Activated CD4-positive, alpha-beta T cell treated with anti-CD3 and anti-CD28 coated beads, Interleukin-2, amount 10 ng/mL, durations not matched to agents 7 days and 5 days (primary cell): ENCODE measurements around the gene INSIG1. TPM values are rescaled to one million over a fixed set of nuclear protein-coding genes. Genes with fewer than 3 reads are reported as not detected.

Experiments used
- CTCF ChIA-PET: fragments of 350-600 bp; sonication (Branson Sonifier 250); formaldehyde crosslinking; loops from one replicate; lab custom pipeline; 2021; ENCODE audit warnings: antibody characterized with exemption; lab: Charles Lee
- POLR2A ChIA-PET: fragments of 350-600 bp; sonication (Branson Sonifier 250); formaldehyde crosslinking; loops from one replicate; lab custom pipeline; 2021; ENCODE audit warnings: antibody characterized with exemption; lab: Charles Lee
- DNase-seq: peaks from one replicate; pipeline ENCODE4 v3.0.0-alpha.2; 2020
- H3K27ac Mint-ChIP-seq: one replicate; pipeline ENCODE4 v1.8.0; 2021; ENCODE audit warnings: mild to moderate bottlenecking, moderate library complexity, mixed read lengths
- H3K27me3 Mint-ChIP-seq: one replicate; pipeline ENCODE4 v1.8.0; 2021; ENCODE audit warnings: mixed read lengths
- H3K36me3 Mint-ChIP-seq: one replicate; pipeline ENCODE4 v1.8.0; 2021; ENCODE audit warnings: low read depth, mixed read lengths
- H3K4me1 Mint-ChIP-seq: one replicate; pipeline ENCODE4 v1.8.0; 2021; ENCODE audit warnings: mixed read lengths
- H3K4me3 Mint-ChIP-seq: one replicate; pipeline ENCODE4 v1.8.0; 2021; ENCODE audit warnings: mild to moderate bottlenecking, moderate library complexity, mixed read lengths
- H3K9me3 Mint-ChIP-seq: one replicate; pipeline ENCODE4 v1.8.0; 2021; ENCODE audit warnings: mixed read lengths
- total RNA-seq, 2 experiments: library from RNA; stranded (reverse); gene quantifications; one replicate each; pipeline ENCODE4 v1.2.3, GENCODE V29; 2021

Gene INSIG1
- total RNA-seq, 2 experiments from 2014 or later: 69.3 to 71.2 TPM

GRCh38 chr7:155329225-155329624 lies 31.5 kb downstream of the INSIG1 start:
- Mint-ChIP-seq H3K27me3 (no peaks in the 10 kb centered on the region), H3K4me1 (no peaks in the 10 kb centered on the region), H3K9me3 (peaks cover 3% of the 10 kb centered on the region), H3K27ac (no peak overlapping the region), H3K36me3 (no peaks in the 10 kb centered on the region), H3K4me3 (no peak overlapping the region)
- CTCF ChIA-PET: no interaction called here
- POLR2A ChIA-PET: no interaction called here
- no peak for DNase-seq

GRCh38 chr7:155331396-155331795 lies 33.7 kb downstream of the INSIG1 start:
- CTCF ChIA-PET: interaction anchor here (1.3 to 2.9 kb wide), 2 partner anchors 14 to 89 kb away, joined by 3 to 8 read pairs; no protein-coding TSS in a partner anchor
- Mint-ChIP-seq H3K9me3 (peaks cover 3% of the 10 kb centered on the region), H3K36me3 (no peaks in the 10 kb centered on the region), H3K27me3 (no peaks in the 10 kb centered on the region), H3K4me3 (no peak overlapping the region), H3K4me1 (no peaks in the 10 kb centered on the region), H3K27ac (no peak overlapping the region)
- POLR2A ChIA-PET: no interaction called here
- no peak for DNase-seq

GRCh38 chr7:155333346-155334234 lies 35.9 kb downstream of the INSIG1 start:
- no peaks in the 10 kb centered on the region for H3K36me3 Mint-ChIP-seq

GRCh38 chr7:155336812-155337602 lies 39.3 kb downstream of the INSIG1 start:
- ChIA-PET CTCF (interaction anchor here (0.7 to 1.2 kb wide), 2 partner anchors 8 to 154 kb away, joined by 3 read pairs; no protein-coding TSS in a partner anchor), POLR2A (no interaction called here)
- no peak overlapping the region for H3K4me3 Mint-ChIP-seq
- H3K36me3 Mint-ChIP-seq: no peaks in the 10 kb centered on the region
- H3K27ac Mint-ChIP-seq: no peak overlapping the region
- peaks cover 10% of the 10 kb centered on the region for H3K4me1 Mint-ChIP-seq
- peaks cover under 1% of the 10 kb centered on the region for H3K27me3 Mint-ChIP-seq
- H3K9me3 Mint-ChIP-seq: no peaks in the 10 kb centered on the region
- no peak for DNase-seq

More at GRCh38 chr7:155333346-155334234, 35.9 kb downstream of the INSIG1 start:
- H3K4me1 Mint-ChIP-seq: peaks cover 4% of the 10 kb centered on the region
- no peak overlapping the region for H3K4me3 Mint-ChIP-seq
- ChIA-PET POLR2A (no interaction called here), CTCF (interaction anchor here (2.9 kb wide), 1 partner anchor 11 kb away, joined by 8 read pairs; no protein-coding TSS in a partner anchor)
- H3K27me3 Mint-ChIP-seq: no peaks in the 10 kb centered on the region
- no peak for DNase-seq
- H3K27ac Mint-ChIP-seq: no peak overlapping the region
- H3K9me3 Mint-ChIP-seq: no peaks in the 10 kb centered on the region

GRCh38 chr7:155337946-155338631 lies 40.4 kb downstream of the INSIG1 start:
- H3K4me1 Mint-ChIP-seq: peaks cover 10% of the 10 kb centered on the region
- H3K27ac Mint-ChIP-seq: no peak overlapping the region
- CTCF ChIA-PET: no interaction called here

GRCh38 chr7:155338632-155339320 lies 41.1 kb downstream of the INSIG1 start:
- Mint-ChIP-seq H3K4me3 (no peak overlapping the region), H3K4me1 (peaks cover 10% of the 10 kb centered on the region), H3K9me3 (no peaks in the 10 kb centered on the region), H3K27me3 (peaks cover 8% of the 10 kb centered on the region), H3K36me3 (no peaks in the 10 kb centered on the region), H3K27ac (peak overlapping the region; percentile 21)
- POLR2A ChIA-PET: no interaction called here
- CTCF ChIA-PET: no interaction called here
- DNase-seq: peak; percentile 29

More at GRCh38 chr7:155337946-155338631, 40.4 kb downstream of the INSIG1 start:
- H3K36me3 Mint-ChIP-seq: no peaks in the 10 kb centered on the region
- H3K4me3 Mint-ChIP-seq: no peak overlapping the region
- H3K9me3 Mint-ChIP-seq: no peaks in the 10 kb centered on the region
- H3K27me3 Mint-ChIP-seq: peaks cover 7% of the 10 kb centered on the region
- no peak for DNase-seq
- POLR2A ChIA-PET: no interaction called here

- peaks cover 10% of the 10 kb centered on the region for H3K4me1 Mint-ChIP-seq
- ChIA-PET CTCF (no interaction called here), POLR2A (no interaction called here)
- H3K36me3 Mint-ChIP-seq: no peaks in the 10 kb centered on the region
- DNase-seq: no peak
- peaks cover 8% of the 10 kb centered on the region for H3K27me3 Mint-ChIP-seq
- peak overlapping the region; percentile 21 for H3K27ac Mint-ChIP-seq
- no peaks in the 10 kb centered on the region for H3K9me3 Mint-ChIP-seq
- H3K4me3 Mint-ChIP-seq: no peak overlapping the region
These were observed 41.8 kb downstream of the INSIG1 start for GRCh38 chr7:155339474-155339873.

- H3K27me3 Mint-ChIP-seq: peaks cover 10% of the 10 kb centered on the region
- no peaks in the 10 kb centered on the region for H3K36me3 Mint-ChIP-seq
- H3K4me3 Mint-ChIP-seq: no peak overlapping the region
- peaks cover 12% of the 10 kb centered on the region for H3K4me1 Mint-ChIP-seq
- POLR2A ChIA-PET: no interaction called here
- no peak for DNase-seq
- no peaks in the 10 kb centered on the region for H3K9me3 Mint-ChIP-seq
- H3K27ac Mint-ChIP-seq: no peak overlapping the region
- CTCF ChIA-PET: no interaction called here
These were observed 42.4 kb downstream of the INSIG1 start for GRCh38 chr7:155340071-155340531.

GRCh38 chr7:155340721-155341120 lies 43.0 kb downstream of the INSIG1 start:
- no peaks in the 10 kb centered on the region for H3K36me3 Mint-ChIP-seq
- no peaks in the 10 kb centered on the region for H3K9me3 Mint-ChIP-seq
- ChIA-PET CTCF (no interaction called here), POLR2A (no interaction called here)
- H3K27ac Mint-ChIP-seq: no peak overlapping the region
- DNase-seq: no peak
- H3K27me3 Mint-ChIP-seq: peaks cover 11% of the 10 kb centered on the region
- H3K4me3 Mint-ChIP-seq: no peak overlapping the region
- H3K4me1 Mint-ChIP-seq: peaks cover 13% of the 10 kb centered on the region

- POLR2A ChIA-PET: no interaction called here
- Mint-ChIP-seq H3K27me3 (peaks cover 11% of the 10 kb centered on the region), H3K4me1 (peaks cover 13% of the 10 kb centered on the region), H3K27ac (no peak overlapping the region), H3K36me3 (no peaks in the 10 kb centered on the region), H3K9me3 (no peaks in the 10 kb centered on the region), H3K4me3 (no peak overlapping the region)
- CTCF ChIA-PET: interaction anchor here (0.7 kb wide), 1 partner anchor 414 kb away, joined by 3 read pairs; no protein-coding TSS in a partner anchor
- DNase-seq: no peak
These were observed 43.8 kb downstream of the INSIG1 start for GRCh38 chr7:155341463-155341983.

GRCh38 chr7:155342313-155342712 lies 44.6 kb downstream of the INSIG1 start:
- no peak overlapping the region for H3K27ac Mint-ChIP-seq
- no peaks in the 10 kb centered on the region for H3K36me3 Mint-ChIP-seq
- peaks cover 11% of the 10 kb centered on the region for H3K27me3 Mint-ChIP-seq
- ChIA-PET CTCF (interaction anchor here (0.8 kb wide), 1 partner anchor 249 kb away, joined by 3 read pairs; no protein-coding TSS in a partner anchor), POLR2A (no interaction called here)
- H3K9me3 Mint-ChIP-seq: no peaks in the 10 kb centered on the region
- no peak for DNase-seq
- H3K4me3 Mint-ChIP-seq: no peak overlapping the region
- peaks cover 13% of the 10 kb centered on the region for H3K4me1 Mint-ChIP-seq
